GM08714 (cell line): ENCODE measurements around the gene EDRF1.

Experiments
- H3K4me3 ChIP-seq: fragments of 200-500 bp; sonication (Bioruptor generic); 2 replicates; pipeline ENCODE4 v1.5.1; 2014; ENCODE audit warnings: mild to moderate bottlenecking, low read length, inconsistent platforms
- ZNF274 ChIP-seq: IDR thresholded peaks from 2 replicates; pipeline ENCODE4 v1.6.1; 2012; ENCODE audit warnings: mild to moderate bottlenecking, low read depth, low read length

EDRF1 gene

GRCh38 chr10:125769175-125769574 is 49.7 kb downstream of the EDRF1 start:
- H3K4me3 ChIP-seq = no peak overlapping the region

GRCh38 chr10:125770844-125771243 is 51.3 kb downstream of the EDRF1 start:
- no peak overlapping the region for H3K4me3 ChIP-seq
- no peak for TF ChIP-seq ZNF274

More at GRCh38 chr10:125769175-125769574, 49.7 kb downstream of the EDRF1 start:
- no peak for TF ChIP-seq ZNF274

GRCh38 chr10:125772112-125772863 is 52.8 kb downstream of the EDRF1 start:
- H3K4me3 ChIP-seq = no peak overlapping the region
- no peak for TF ChIP-seq ZNF274

DNA sequence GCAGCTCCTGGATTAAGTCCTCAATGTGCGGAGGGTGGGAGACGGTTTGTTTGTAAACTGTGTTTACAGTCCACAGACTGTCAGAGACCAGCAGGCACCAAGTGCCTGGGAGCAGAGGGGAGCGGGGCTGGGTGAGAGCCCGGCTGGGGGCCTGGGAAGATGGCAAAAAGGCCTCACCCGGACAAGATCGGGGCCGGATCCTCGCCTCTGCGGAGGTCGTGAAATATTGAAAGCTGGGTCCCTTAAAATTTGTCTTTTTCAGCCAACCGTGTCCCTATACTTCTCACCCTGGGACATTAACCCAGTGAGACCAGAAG is 53.3 kb downstream of the EDRF1 start:
- H3K4me3 ChIP-seq = no peak overlapping the region
- no peak for TF ChIP-seq ZNF274

GRCh38 chr10:125773687-125774543 is 54.4 kb downstream of the EDRF1 start:
- no peak for TF ChIP-seq ZNF274
- H3K4me3 ChIP-seq = no peak overlapping the region

- H3K4me3 ChIP-seq = no peak overlapping the region
- TF ChIP-seq ZNF274 = no peak
Measured at GRCh38 chr10:125774581-125775191, 55.2 kb downstream of the EDRF1 start.

GRCh38 chr10:125775491-125776106 is 56.1 kb downstream of the EDRF1 start, which contains the start of gene MMP21:
Gene MMP21, minus strand, starts transcription at chr10:125775821. Its CDS starts 0 bp downstream, at chr10:125775821.
- no peak for TF ChIP-seq ZNF274

DNA sequence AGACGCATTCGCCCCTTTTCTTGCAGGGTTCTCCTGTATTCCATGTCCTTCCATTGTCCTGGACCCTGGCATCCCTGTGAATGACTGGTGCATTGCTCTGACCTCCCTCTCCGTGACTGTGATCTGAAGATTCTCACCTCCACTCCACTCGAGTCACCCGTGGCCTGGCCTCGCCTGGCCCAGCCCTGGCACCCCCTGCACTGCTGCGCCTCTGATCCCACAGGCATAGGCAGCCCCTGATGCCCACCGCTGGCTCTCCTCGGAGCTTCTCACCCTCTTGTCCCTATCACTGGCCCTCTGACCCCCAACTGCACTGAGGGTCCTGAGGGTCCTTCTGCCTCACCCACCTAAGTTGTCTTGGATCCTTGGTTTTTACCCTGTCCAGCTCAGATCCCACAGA is 58.3 kb downstream of the EDRF1 start:
- no peak for TF ChIP-seq ZNF274
- no peak overlapping the region for H3K4me3 ChIP-seq

More at GRCh38 chr10:125775491-125776106, 56.1 kb downstream of the EDRF1 start, which contains the start of gene MMP21:
- no peak within 1 kb of the TSS for H3K4me3 ChIP-seq

DNA sequence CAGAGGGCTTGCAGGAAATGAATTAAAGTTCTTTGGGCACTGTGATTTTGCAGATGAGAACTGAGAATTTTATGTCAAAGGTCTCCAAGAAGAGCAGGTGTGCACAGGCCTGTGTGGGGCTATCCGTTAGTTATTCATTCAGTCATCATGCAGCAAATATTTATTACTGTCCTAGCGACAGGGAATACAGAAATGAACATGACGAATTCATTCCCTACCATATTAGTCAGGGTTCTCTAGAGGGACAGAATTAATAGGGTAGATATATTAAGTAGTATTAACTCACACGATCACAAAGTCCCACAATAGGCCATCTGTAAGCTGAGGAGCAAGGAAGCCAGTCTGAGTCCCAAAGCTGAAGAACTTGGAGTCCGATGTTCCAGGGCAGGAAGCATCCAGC is 59.0 kb downstream of the EDRF1 start:
- TF ChIP-seq ZNF274 = no peak
- no peak overlapping the region for H3K4me3 ChIP-seq

GRCh38 chr10:125779403-125780327 is 60.2 kb downstream of the EDRF1 start:
- TF ChIP-seq ZNF274 = no peak
- no peak overlapping the region for H3K4me3 ChIP-seq

GRCh38 chr10:125781374-125781773 is 61.9 kb downstream of the EDRF1 start:
- TF ChIP-seq ZNF274 = no peak
- no peak overlapping the region for H3K4me3 ChIP-seq

DNA sequence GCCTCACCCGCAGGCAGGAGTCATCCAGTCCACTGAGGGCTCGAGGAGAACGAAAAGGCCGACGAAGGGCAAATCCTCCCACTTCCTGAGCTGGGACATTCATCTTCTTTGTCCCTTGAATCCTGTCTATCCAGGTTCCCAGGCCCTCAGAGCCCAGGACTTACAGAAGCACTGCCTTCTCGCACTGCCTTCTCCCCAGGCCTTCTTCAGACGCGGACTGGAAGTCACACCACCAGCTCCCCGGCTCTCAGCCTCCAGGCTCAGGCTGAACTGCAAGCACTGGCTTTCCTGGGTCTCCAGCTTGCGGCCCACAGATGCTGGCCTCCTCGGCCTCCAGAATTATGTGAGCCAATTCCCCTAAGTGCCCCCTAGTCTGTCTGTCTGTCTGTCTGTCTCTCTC is 62.5 kb downstream of the EDRF1 start:
- no peak overlapping the region for H3K4me3 ChIP-seq
- TF ChIP-seq ZNF274 = no peak

- no peak for TF ChIP-seq ZNF274
- H3K4me3 ChIP-seq = no peak overlapping the region
Measured at GRCh38 chr10:125782616-125783015, 63.1 kb downstream of the EDRF1 start.
